ENCODE results near the gene SMIM7. TPM values are rescaled to one million over a fixed set of nuclear protein-coding genes. Genes with fewer than 3 reads are reported as not detected.
A peak's percentile ranks its signal among the peaks of the same experiment; 100 is the strongest.

Gene SMIM7
- total RNA-seq = 90.5 and 90.8 TPM in 2 replicates

DNA sequence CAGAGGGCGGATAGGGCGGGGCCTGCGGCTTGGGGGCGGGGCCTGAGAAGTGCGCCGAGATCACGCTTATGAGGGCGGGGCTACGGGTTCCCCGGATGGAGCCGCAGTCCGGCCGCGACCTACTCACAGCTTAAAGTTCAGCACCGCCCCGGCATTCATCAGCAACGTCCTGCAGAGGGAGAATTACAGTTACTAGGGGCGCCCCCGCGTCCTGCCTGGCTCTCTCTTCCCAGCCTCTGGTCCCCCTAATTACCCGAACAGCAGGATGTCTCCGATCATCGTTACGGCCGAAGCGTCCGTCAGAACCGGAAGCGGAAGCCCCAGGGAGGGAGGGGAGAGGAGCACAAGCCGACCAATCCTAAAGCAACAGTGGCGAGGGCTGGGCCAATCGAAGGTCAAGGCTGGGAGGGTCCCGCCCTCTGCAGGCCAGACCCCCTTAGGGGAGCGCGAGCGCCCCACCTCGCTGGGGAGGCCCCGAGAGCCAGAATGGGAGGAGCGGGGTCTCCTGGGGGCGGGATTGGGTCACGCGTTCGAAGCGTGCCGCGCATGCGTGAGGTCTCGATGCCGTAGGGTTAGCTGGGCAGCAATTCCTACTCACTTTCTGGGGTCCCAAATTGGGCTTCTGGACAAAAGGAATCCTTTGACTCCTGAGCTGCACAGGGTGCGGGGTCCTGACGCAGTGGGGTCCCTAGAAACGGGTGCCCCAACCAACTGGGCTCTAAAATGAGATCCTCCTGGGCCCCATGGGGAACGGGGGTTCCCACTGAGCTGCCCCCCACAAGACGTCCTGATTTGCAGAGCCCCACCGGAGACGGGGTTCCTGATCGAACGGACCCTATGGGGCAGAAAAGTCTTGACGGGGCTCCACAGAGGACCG lies at the start of gene SMIM7:
Gene SMIM7, minus strand, starts transcription at position 313 of the 877 bp plus-strand sequence. Its CDS starts 34 bp downstream, at position 279.
- Histone ChIP-seq H3K36me3 (ENCODE audit: control insufficient read depth, insufficient read depth, low read length) (peaks cover 4% of the 10 kb centered on the region), H3K27me3 (ENCODE audit: control insufficient read depth, insufficient read depth, low read length) (no peaks in the 10 kb centered on the region), H3K4me3 (ENCODE audit: low read depth, low read length) (peak within 1 kb of the TSS; percentile 99)
- peak; percentile 88 for DNase-seq (ENCODE audit: low read depth)
- TF ChIP-seq, protein P1, sequence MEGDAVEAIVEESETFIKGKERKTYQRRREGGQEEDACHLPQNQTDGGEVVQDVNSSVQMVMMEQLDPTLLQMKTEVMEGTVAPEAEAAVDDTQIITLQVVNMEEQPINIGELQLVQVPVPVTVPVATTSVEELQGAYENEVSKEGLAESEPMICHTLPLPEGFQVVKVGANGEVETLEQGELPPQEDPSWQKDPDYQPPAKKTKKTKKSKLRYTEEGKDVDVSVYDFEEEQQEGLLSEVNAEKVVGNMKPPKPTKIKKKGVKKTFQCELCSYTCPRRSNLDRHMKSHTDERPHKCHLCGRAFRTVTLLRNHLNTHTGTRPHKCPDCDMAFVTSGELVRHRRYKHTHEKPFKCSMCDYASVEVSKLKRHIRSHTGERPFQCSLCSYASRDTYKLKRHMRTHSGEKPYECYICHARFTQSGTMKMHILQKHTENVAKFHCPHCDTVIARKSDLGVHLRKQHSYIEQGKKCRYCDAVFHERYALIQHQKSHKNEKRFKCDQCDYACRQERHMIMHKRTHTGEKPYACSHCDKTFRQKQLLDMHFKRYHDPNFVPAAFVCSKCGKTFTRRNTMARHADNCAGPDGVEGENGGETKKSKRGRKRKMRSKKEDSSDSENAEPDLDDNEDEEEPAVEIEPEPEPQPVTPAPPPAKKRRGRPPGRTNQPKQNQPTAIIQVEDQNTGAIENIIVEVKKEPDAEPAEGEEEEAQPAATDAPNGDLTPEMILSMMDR (IDR thresholded peaks at IDR 0.05; ENCODE audit: insufficient read depth, low read length, poor library complexity, severe bottlenecking) = peak; percentile 14

GRCh38 chr19:16703677-16704076 lies 43.7 kb upstream of the SMIM7 start:
- H3K36me3 ChIP-seq (ENCODE audit: control insufficient read depth, insufficient read depth, low read length) = no peaks in the 10 kb centered on the region
- no peak for DNase-seq (ENCODE audit: low read depth)
- no peak overlapping the region for H3K4me3 ChIP-seq (ENCODE audit: low read depth, low read length)
- no peaks in the 10 kb centered on the region for H3K27me3 ChIP-seq (ENCODE audit: control insufficient read depth, insufficient read depth, low read length)
- TF ChIP-seq, protein P1 (IDR thresholded peaks at IDR 0.05; ENCODE audit: insufficient read depth, low read length, poor library complexity, severe bottlenecking) = no peak

GRCh38 chr19:16702123-16702522 lies 42.2 kb upstream of the SMIM7 start:
- TF ChIP-seq, protein P1 (IDR thresholded peaks at IDR 0.05; ENCODE audit: insufficient read depth, low read length, poor library complexity, severe bottlenecking) = no peak
- no peak for DNase-seq (ENCODE audit: low read depth)
- Histone ChIP-seq H3K36me3 (ENCODE audit: control insufficient read depth, insufficient read depth, low read length) (no peaks in the 10 kb centered on the region), H3K4me3 (ENCODE audit: low read depth, low read length) (no peak overlapping the region), H3K27me3 (ENCODE audit: control insufficient read depth, insufficient read depth, low read length) (no peaks in the 10 kb centered on the region)

- DNase-seq (ENCODE audit: low read depth) = no peak
- TF ChIP-seq, protein P1 (IDR thresholded peaks at IDR 0.05; ENCODE audit: insufficient read depth, low read length, poor library complexity, severe bottlenecking) = no peak
- H3K36me3 ChIP-seq (ENCODE audit: control insufficient read depth, insufficient read depth, low read length) = no peaks in the 10 kb centered on the region
- no peaks in the 10 kb centered on the region for H3K27me3 ChIP-seq (ENCODE audit: control insufficient read depth, insufficient read depth, low read length)
- no peak overlapping the region for H3K4me3 ChIP-seq (ENCODE audit: low read depth, low read length)
Measured at GRCh38 chr19:16698914-16699313, 39.0 kb upstream of the SMIM7 start.

DNA sequence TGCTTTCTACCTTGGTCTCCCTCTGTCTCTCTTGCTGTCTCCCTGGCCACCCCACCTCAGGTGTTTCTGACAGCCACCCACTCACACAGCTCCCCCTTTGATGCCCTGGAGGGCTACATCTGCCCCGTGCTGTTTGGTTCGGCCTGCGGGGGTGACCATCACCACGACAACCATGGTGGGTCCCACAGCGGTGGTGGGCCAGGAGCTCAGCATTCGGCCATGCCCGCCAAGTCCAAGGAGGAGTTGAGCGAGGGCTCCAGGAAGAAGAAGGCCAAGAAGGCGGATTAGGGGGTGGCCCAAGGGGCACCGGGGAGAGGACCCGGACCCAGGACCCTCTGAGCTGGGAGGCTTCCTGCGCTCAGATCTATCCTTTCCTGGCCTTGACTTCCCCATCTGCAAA lies 28.1 kb upstream of the SMIM7 start:
- TF ChIP-seq, protein P1 (IDR thresholded peaks at IDR 0.05; ENCODE audit: insufficient read depth, low read length, poor library complexity, severe bottlenecking) = no peak
- Histone ChIP-seq H3K36me3 (ENCODE audit: control insufficient read depth, insufficient read depth, low read length) (no peaks in the 10 kb centered on the region), H3K27me3 (ENCODE audit: control insufficient read depth, insufficient read depth, low read length) (no peaks in the 10 kb centered on the region), H3K4me3 (ENCODE audit: low read depth, low read length) (no peak overlapping the region)
- DNase-seq (ENCODE audit: low read depth) = no peak
